Naive B cell (primary cell): Measurements from ENCODE around the gene NELL2. TPM values are rescaled to one million over a fixed set of nuclear protein-coding genes. Genes with fewer than 3 reads are reported as not detected.

Experiments
- ATAC-seq, 2 donors: fragments of 150-1000 bp; cut with Tn5 transposase; 2 replicates each; pipeline ENCODE4 v1.10.0; 2021; ENCODE audit warnings: low read depth in 2 of 2, mild to moderate bottlenecking in 2 of 2, moderate library complexity in 2 of 2
- DNase-seq: peaks from one replicate; pipeline ENCODE4 v3.0.0; 2022
- H3K27ac Mint-ChIP-seq, 6 donors: one replicate each; pipeline ENCODE4 v1.8.0; 2020 to 2022; ENCODE audit warnings: mild to moderate bottlenecking in 6 of 6, mixed read lengths in 6 of 6, moderate library complexity in 5 of 6, inconsistent platforms in 2 of 6
- H3K27me3 Mint-ChIP-seq, 3 donors: one replicate each; pipeline ENCODE4 v1.8.0; 2021 to 2022; ENCODE audit warnings: mixed read lengths in 3 of 3, mild to moderate bottlenecking in 1 of 3
- H3K36me3 Mint-ChIP-seq, 2 donors: one replicate each; pipeline ENCODE4 v1.8.0; 2020 to 2022; ENCODE audit warnings: mixed read lengths in 2 of 2, inconsistent platforms in 1 of 2, mild to moderate bottlenecking in 1 of 2
- H3K4me1 Mint-ChIP-seq, 3 donors: one replicate each; pipeline ENCODE4 v1.8.0; 2020 to 2022; ENCODE audit warnings: mixed read lengths in 3 of 3, inconsistent platforms in 1 of 3, mild to moderate bottlenecking in 1 of 3, moderate library complexity in 1 of 3
- H3K4me3 Mint-ChIP-seq, 8 donors: one replicate each; pipeline ENCODE4 v1.8.0; 2020 to 2022; ENCODE audit warnings: mild to moderate bottlenecking in 8 of 8, mixed read lengths in 8 of 8, moderate library complexity in 8 of 8, inconsistent platforms in 2 of 8
- H3K9me3 Mint-ChIP-seq, 7 donors: one replicate each; pipeline ENCODE4 v1.8.0; 2020 to 2022; ENCODE audit warnings: mixed read lengths in 7 of 7, mild to moderate bottlenecking in 5 of 7, inconsistent platforms in 2 of 7, moderate library complexity in 1 of 7
- polyA plus RNA-seq, 6 donors: library from polyadenylated mRNA; unstranded; fragments of 300-500 nt; fragmentation: Illumina TruSeq; gene quantifications; one replicate each; pipeline ENCODE4 v1.2.3, GENCODE V29; 2021; ENCODE audit warnings: low read depth in 6 of 6

Gene NELL2
- polyA plus RNA-seq, 6 donors from 2014 or later: 0.23 to 0.86 (median 0.43) TPM

DNA sequence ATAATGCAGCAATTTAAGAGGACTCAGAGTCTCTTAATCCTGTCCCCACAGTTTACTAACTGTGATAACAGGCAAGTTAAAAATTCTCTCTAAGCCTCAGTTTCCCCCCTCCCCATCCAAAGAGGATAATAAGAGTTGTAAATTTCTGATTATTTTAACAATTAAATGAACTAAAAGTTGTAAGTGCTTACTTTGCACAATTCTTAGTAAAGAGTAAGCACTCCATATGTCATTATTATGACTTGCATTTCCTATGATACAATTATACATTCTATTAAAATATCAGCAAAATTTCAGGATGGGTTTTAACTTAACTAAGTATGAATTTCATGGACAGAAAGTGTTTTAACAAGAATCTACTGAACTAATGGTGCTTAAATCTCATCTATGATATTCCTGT lies 80.1 kb downstream of the NELL2 start:
- ATAC-seq: no peak
- no peak for DNase-seq
- H3K4me1 Mint-ChIP-seq: no peaks in the 10 kb centered on the region
- peaks cover 0 to 8% (median 6%) of the 10 kb centered on the region in 7 donors for H3K9me3 Mint-ChIP-seq
- H3K36me3 Mint-ChIP-seq: no peaks in the 10 kb centered on the region
- H3K27ac Mint-ChIP-seq: no peak overlapping the region
- H3K27me3 Mint-ChIP-seq: peaks cover 0 to 14% (median 0%) of the 10 kb centered on the region in 3 donors
- H3K4me3 Mint-ChIP-seq: no peak overlapping the region

DNA sequence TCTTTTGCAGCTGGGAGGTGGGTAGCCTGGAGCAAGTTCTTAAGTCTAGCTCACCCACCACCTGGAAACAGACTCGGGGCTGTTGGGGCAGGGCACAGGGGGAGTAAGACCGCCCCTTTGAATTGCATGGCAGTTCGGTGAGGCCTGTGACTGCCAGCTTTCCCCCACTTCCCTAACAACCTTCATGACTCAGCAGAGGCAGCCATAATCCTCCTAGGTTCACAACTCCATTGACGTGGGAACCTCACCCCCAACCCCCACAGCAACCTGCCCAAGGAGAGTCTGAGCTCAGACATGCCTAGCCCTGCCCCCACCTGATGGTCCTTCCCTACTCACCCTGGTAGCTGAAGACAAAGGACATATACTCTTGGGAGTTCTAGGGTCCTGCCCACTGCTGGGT lies 87.4 kb downstream of the NELL2 start:
- Mint-ChIP-seq H3K9me3 (peaks cover 0 to 14% (median 11%) of the 10 kb centered on the region in 7 donors), H3K27me3 (peaks cover 0 to 9% (median 0%) of the 10 kb centered on the region in 3 donors), H3K4me1 (no peaks in the 10 kb centered on the region), H3K36me3 (no peaks in the 10 kb centered on the region), H3K27ac (no peak overlapping the region), H3K4me3 (no peak overlapping the region)
- DNase-seq (no peak), ATAC-seq (no peak)

GRCh38 chr12:44780221-44780790 lies 95.8 kb downstream of the NELL2 start:
- no peak overlapping the region for H3K4me3 Mint-ChIP-seq
- H3K9me3 Mint-ChIP-seq: peaks cover 0 to 11% (median 5%) of the 10 kb centered on the region in 7 donors
- H3K27me3 Mint-ChIP-seq: peaks cover 0 to 3% (median 0%) of the 10 kb centered on the region in 3 donors
- H3K27ac Mint-ChIP-seq: no peak overlapping the region
- DNase-seq (no peak), ATAC-seq (no peak)
- no peaks in the 10 kb centered on the region for H3K36me3 Mint-ChIP-seq
- H3K4me1 Mint-ChIP-seq: no peaks in the 10 kb centered on the region

DNA sequence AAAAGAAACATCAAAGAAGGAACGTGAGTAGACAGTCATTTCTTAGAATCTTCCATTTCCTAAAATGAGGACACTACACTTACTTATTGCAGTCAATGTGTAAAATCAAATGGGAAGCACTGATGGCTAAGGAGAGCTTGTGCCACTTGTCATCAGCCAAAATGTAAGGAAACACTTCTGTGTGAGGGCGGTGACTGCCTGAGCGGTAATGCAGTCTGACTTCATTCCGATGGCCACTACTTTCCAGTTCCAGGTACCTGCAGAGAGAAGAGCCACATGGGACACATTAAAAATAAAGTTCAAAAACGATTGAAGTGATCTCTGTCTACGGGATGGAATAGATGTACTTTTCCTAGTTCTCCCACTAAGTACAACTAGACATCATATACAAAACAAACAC lies 96.3 kb downstream of the NELL2 start:
- DNase-seq (no peak), ATAC-seq (no peak)
- no peaks in the 10 kb centered on the region for H3K36me3 Mint-ChIP-seq
- peaks cover 0 to 1% (median 0%) of the 10 kb centered on the region in 3 donors for H3K4me1 Mint-ChIP-seq
- peaks cover 0 to 10% (median 4%) of the 10 kb centered on the region in 7 donors for H3K9me3 Mint-ChIP-seq
- H3K4me3 Mint-ChIP-seq: peak overlapping the region in 1 of 8 donors; percentile 3
- peaks cover 0 to 3% (median 0%) of the 10 kb centered on the region in 3 donors for H3K27me3 Mint-ChIP-seq
- no peak overlapping the region for H3K27ac Mint-ChIP-seq

- Mint-ChIP-seq H3K9me3 (peaks cover 0 to 10% (median 2%) of the 10 kb centered on the region in 7 donors), H3K27ac (no peak overlapping the region), H3K4me1 (peaks cover 0 to 1% (median 0%) of the 10 kb centered on the region in 3 donors), H3K27me3 (peaks cover 0 to 3% (median 0%) of the 10 kb centered on the region in 3 donors), H3K36me3 (no peaks in the 10 kb centered on the region), H3K4me3 (no peak overlapping the region)
- DNase-seq: no peak
- no peak for ATAC-seq
Measured at GRCh38 chr12:44778863-44779262, 97.3 kb downstream of the NELL2 start.

DNA sequence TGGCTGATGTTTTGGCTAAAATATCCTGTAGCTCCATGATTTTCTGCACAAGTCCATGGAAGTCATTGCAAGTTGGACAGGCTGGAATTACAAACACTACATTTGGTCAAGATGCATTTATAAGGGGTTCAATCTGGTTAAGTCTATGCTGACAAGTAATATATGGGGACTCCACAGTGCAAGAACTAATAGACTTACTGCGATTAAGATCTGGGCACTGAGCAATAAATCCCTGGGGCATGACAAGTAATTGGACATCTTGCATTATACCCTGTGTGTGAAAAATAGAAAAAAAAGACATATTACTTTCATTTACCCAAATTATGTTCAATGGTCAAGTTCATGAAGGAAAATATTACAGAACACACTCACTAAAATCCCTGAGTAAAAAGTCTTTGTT lies 99.1 kb downstream of the NELL2 start:
- H3K4me1 Mint-ChIP-seq: peaks cover 0 to 1% (median 0%) of the 10 kb centered on the region in 3 donors
- no peak overlapping the region for H3K27ac Mint-ChIP-seq
- H3K27me3 Mint-ChIP-seq: peaks cover 0 to 7% (median 0%) of the 10 kb centered on the region in 3 donors
- H3K36me3 Mint-ChIP-seq: no peaks in the 10 kb centered on the region
- ATAC-seq: no peak
- H3K4me3 Mint-ChIP-seq: no peak overlapping the region
- no peak for DNase-seq
- H3K9me3 Mint-ChIP-seq: peaks cover 0 to 10% (median 0%) of the 10 kb centered on the region in 7 donors

DNA sequence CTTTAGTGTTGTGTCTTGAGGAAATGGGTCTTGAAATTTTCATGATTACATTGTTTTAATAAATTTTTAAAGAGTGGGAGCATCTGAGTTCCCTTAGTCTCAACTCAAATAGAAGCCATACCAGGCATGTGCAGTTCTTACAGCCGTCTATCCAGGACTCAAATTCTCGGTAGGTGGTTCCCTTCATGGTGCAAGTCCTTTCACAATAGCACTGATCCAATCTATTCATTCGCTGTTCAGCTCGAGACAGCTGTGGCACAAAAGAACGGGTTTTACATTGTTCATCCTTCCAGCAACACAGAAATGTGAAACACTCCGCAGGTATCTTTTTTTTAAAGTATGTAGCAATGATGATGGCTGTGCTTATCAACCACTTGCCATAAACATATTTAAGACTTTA lies 100.2 kb downstream of the NELL2 start:
- Mint-ChIP-seq H3K27me3 (peaks cover 0 to 7% (median 0%) of the 10 kb centered on the region in 3 donors), H3K27ac (no peak overlapping the region), H3K4me3 (no peak overlapping the region), H3K36me3 (no peaks in the 10 kb centered on the region), H3K9me3 (peaks cover 0 to 5% (median 0%) of the 10 kb centered on the region in 7 donors), H3K4me1 (peaks cover 0 to 1% (median 0%) of the 10 kb centered on the region in 3 donors)
- ATAC-seq (no peak), DNase-seq (no peak)

DNA sequence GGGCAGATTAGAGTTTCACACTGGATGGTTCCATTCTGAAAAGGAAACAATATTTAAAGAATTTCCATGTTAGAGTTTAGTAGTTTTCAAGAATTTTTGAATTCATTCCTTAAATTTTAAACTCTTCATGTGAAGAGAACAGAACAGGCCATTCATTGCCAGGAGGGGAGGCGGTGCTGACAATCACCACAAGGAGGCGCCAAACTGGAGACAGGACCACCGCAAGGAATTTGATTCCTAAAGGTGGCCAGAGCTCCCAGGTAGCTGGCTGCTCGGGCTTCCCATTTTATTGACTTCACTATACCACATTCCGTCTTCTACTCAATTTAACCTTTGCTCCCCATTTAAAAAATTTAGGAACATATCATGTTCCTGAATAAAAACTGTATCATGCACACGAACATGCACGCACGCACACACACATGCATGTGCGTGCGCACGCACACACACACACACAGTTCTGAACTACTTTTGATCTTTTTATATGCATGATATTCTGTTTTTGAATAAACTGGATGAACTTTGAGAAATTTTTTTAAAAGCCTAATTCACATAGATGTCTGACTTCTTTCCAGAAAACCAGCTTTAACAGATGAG lies 101.2 kb downstream of the NELL2 start:
- Mint-ChIP-seq H3K27ac (no peak overlapping the region), H3K4me3 (no peak overlapping the region), H3K36me3 (no peaks in the 10 kb centered on the region), H3K27me3 (peaks cover 0 to 7% (median 0%) of the 10 kb centered on the region in 3 donors), H3K9me3 (no peaks in the 10 kb centered on the region), H3K4me1 (peaks cover 0 to 1% (median 0%) of the 10 kb centered on the region in 3 donors)
- no peak for ATAC-seq
- no peak for DNase-seq

DNA sequence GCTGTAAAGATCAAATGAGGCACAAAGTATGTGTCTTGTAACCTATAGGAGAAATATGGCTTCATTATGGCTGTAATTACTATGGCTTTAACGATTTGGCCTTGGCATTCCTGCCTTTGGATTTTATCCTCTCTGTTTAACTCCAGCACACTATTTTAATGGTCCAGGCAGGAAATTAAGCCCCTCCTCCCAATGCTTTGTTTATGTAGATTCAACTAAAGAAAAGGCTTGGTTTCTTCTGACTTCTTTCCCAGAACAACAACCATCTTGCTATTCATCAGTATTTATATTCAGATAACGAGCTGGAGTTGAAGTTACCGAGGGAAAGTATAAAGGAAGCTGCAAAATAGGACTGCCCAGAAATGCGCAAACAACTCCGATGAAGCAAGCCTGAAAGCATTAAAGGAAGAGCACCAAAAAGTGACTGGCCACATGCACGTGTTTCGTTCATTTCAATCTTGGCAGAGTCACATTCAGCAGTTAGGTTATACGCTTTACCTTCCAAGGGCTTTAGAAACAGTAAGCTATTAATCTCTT lies 104.6 kb downstream of the NELL2 start:
- no peaks in the 10 kb centered on the region for H3K9me3 Mint-ChIP-seq
- no peak for DNase-seq
- no peak overlapping the region for H3K4me3 Mint-ChIP-seq
- no peak overlapping the region for H3K27ac Mint-ChIP-seq
- ATAC-seq: no peak
- H3K4me1 Mint-ChIP-seq: peaks cover 0 to 1% (median 0%) of the 10 kb centered on the region in 3 donors
- peaks cover 0 to 4% (median 0%) of the 10 kb centered on the region in 3 donors for H3K27me3 Mint-ChIP-seq
- H3K36me3 Mint-ChIP-seq: no peaks in the 10 kb centered on the region

DNA sequence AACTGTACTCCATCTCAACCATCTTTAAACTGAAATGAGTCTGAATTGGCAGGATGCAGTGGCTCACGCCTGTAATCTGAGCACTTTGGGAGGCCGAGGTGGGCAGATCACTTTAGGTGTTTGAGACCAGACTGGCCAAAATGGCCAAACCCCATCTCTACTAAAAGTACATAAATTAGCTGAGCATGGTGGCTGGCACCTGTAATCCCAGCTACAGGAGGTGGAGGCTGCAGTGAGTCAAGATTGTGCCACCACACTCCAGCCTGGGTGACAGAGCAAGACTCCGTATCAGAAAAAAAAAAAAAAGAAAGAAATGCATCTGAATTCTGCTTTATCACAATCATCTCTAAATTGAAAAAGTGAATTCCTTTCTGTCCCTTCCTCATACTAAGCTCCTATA lies 110.3 kb downstream of the NELL2 start:
- Mint-ChIP-seq H3K9me3 (peaks cover 0 to 1% (median 0%) of the 10 kb centered on the region in 7 donors), H3K27ac (no peak overlapping the region), H3K36me3 (no peaks in the 10 kb centered on the region), H3K4me1 (no peaks in the 10 kb centered on the region), H3K4me3 (no peak overlapping the region), H3K27me3 (no peaks in the 10 kb centered on the region)
- DNase-seq (no peak), ATAC-seq (no peak)

DNA sequence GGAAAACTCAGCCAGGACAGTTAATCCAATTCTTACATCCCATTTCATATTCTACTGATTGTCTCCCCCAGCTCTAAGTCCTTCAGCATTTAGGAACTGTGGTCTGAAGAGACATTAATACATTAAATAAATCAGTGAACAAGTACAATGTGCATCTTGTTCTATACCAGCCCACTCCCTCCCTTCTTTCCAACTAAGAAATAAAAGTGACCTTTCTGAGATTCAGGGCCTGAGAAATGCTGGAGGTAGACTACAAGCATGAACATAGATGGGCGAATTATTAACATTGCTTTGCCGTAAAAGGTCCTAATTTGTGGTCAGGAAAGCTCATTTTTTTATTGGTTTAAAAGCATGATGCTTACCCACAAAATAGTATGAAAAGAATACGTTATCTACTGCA lies 113.1 kb downstream of the NELL2 start:
- ATAC-seq: no peak
- Mint-ChIP-seq H3K4me3 (no peak overlapping the region), H3K27ac (no peak overlapping the region), H3K27me3 (no peaks in the 10 kb centered on the region), H3K4me1 (no peaks in the 10 kb centered on the region), H3K9me3 (peaks cover 0 to 2% (median 0%) of the 10 kb centered on the region in 7 donors), H3K36me3 (no peaks in the 10 kb centered on the region)
- DNase-seq: no peak

DNA sequence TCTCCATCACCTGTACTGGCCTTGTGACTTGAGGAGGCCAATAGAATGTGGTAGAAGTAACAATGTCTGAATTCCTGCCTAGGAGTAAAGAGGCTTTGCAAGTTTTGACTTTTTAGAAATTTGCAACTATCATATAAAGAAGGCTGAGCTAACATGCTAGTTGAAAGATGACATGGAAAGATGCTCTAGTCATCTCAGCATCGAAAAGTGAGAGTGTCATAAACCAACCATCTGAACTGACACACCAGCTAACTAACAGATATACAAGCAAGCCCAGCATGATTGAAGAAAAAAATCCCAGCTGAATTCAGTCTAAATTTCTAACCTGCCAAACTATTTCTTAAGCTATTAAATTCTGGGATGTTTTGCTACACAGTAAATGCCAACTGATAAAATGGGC lies 116.8 kb downstream of the NELL2 start:
- H3K9me3 Mint-ChIP-seq: peaks cover 0 to 2% (median 0%) of the 10 kb centered on the region in 7 donors
- H3K4me3 Mint-ChIP-seq: no peak overlapping the region
- no peak for DNase-seq
- H3K36me3 Mint-ChIP-seq: no peaks in the 10 kb centered on the region
- H3K4me1 Mint-ChIP-seq: no peaks in the 10 kb centered on the region
- no peaks in the 10 kb centered on the region for H3K27me3 Mint-ChIP-seq
- no peak overlapping the region for H3K27ac Mint-ChIP-seq
- no peak for ATAC-seq

GRCh38 chr12:44750468-44750867 lies 125.6 kb downstream of the NELL2 start:
- Mint-ChIP-seq H3K27me3 (no peaks in the 10 kb centered on the region), H3K9me3 (peaks cover 0 to 4% (median 0%) of the 10 kb centered on the region in 7 donors), H3K4me3 (no peak overlapping the region), H3K4me1 (no peaks in the 10 kb centered on the region), H3K36me3 (no peaks in the 10 kb centered on the region), H3K27ac (no peak overlapping the region)
- ATAC-seq (no peak), DNase-seq (no peak)

DNA sequence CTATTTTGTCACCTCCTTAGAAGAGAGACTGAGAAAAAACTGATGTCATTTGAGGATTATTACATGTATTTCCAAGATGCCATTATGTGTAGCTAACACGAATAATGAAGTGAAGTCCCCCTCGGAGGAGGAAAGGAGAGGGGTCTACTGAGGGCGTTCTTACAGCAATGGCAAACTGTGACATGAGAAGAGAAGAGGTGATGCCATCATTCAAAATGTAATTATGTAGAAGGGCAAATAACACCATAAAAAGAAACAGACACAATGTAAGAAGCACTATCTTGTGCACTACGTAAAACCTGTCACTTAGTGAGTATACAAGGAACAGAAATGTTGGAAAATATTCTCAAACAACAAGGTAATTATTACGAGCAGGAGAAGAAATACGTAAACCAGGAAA lies 126.5 kb downstream of the NELL2 start:
- H3K27me3 Mint-ChIP-seq: no peaks in the 10 kb centered on the region
- H3K9me3 Mint-ChIP-seq: peaks cover 0 to 4% (median 1%) of the 10 kb centered on the region in 7 donors
- no peak overlapping the region for H3K27ac Mint-ChIP-seq
- no peaks in the 10 kb centered on the region for H3K36me3 Mint-ChIP-seq
- DNase-seq (no peak), ATAC-seq (no peak)
- no peak overlapping the region for H3K4me3 Mint-ChIP-seq
- no peaks in the 10 kb centered on the region for H3K4me1 Mint-ChIP-seq
